Left lung (tissue), 10 donors: ENCODE measurements around the gene EPM2AIP1. TPM values are rescaled to one million over a fixed set of nuclear protein-coding genes. Genes with fewer than 3 reads are reported as not detected.
A peak's percentile ranks its signal among the peaks of the same experiment; 100 is the strongest.
"Not testable (repeated sequence)": the region's sequence is repeated elsewhere in the genome, so short reads cannot be mapped to it uniquely, and the experiment has no call there.

Source experiments
- ATAC-seq: fragments of 200-7000 bp; cut with Tn5 transposase; one replicate; pipeline ENCODE4 v1.9.1; 2020; ENCODE audit warnings: moderate library complexity
- DNase-seq, 4 donors: peaks; one replicate each; pipeline ENCODE4 v3.0.0-alpha.2; 2013 to 2020
- H3K27ac ChIP-seq, 2 donors: fragments of 200-600 bp; sonication (generic) in 1 of 2; one replicate each; pipeline versions ENCODE4 v1.5.0 to v1.8.0; 2020 to 2021
- H3K27me3 ChIP-seq, 2 donors: fragments of 200-600 bp; sonication (generic) in 1 of 2; one replicate each; pipeline versions ENCODE4 v1.5.0 to v1.8.0; 2020 to 2021
- H3K36me3 ChIP-seq, 2 donors: fragments of 200-600 bp; sonication (generic) in 1 of 2; one replicate each; pipeline versions ENCODE4 v1.5.0 to v1.8.0; 2020 to 2021
- H3K4me1 ChIP-seq, 2 donors: fragments of 200-600 bp; one replicate each; pipeline ENCODE4 v1.8.0; 2021
- H3K4me3 ChIP-seq, 2 donors: fragments of 200-600 bp; sonication (generic) in 1 of 2; one replicate each; pipeline versions ENCODE4 v1.5.0 to v1.8.0; 2020 to 2021; ENCODE audit warnings: mild to moderate bottlenecking in 1 of 2
- H3K9me3 ChIP-seq, 2 donors: fragments of 200-600 bp; sonication (generic) in 1 of 2; one replicate each; pipeline versions ENCODE4 v1.5.0 to v1.8.0; 2020 to 2021
- intact Hi-C, 2 donors: fragments of 100-400 bp; cut with DNase I; formaldehyde crosslinking; loops; one replicate each; pipeline versions ENCODE4 v1.11.2 to v1.14.2; 2022
- polyA plus RNA-seq, 6 donors: library from polyadenylated mRNA; unstranded; fragments of 120-200 nt; gene quantifications; one replicate each; pipeline ENCODE4 v1.2.1, GENCODE V29; 2013; ENCODE audit not compliant: insufficient read length in 6 of 6
- total RNA-seq, 2 donors: library from RNA; stranded (reverse); fragmentation: NEBNext Ultra II Directional; extraction: Animal tissue kit (Norgen Biotek cat#: 25700); gene quantifications; one replicate each; pipeline ENCODE4 v1.2.1, GENCODE V29; 2021
- TF ChIP-seq, protein P1 (sequence below), 2 donors: fragments of 200-600 bp; sonication (generic) in 1 of 2; IDR thresholded peaks; one replicate each; pipeline versions ENCODE4 v1.5.0 to v1.8.0; 2021; ENCODE audit warnings: antibody characterized with exemption in 2 of 2
- donor health status: DM: no; HTN: yes; CAD: no.
- donor health status: DM: no; HTN: no; CAD: no.

Gene EPM2AIP1
- total and polyA plus RNA-seq, 8 donors: 16.5 to 62.1 (median 57.6) TPM

DNA sequence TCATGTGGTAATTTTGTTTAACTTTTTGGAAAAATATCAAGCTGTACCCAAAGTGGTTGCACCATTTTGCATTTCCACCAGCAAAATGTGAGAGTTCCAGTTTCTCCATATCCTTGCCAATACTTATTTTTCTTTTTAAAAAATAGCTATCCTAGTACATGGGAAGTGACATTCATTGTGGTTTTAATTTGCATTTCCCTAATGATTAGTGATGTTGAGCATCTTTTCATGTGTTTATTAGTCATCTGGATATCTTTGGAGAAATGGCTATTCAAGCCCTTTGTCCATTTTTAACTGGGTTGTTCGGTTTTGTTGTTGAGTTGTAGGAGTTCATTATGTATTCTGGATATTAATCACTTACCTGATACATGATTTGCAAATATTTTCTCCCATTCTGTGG is 28.6 kb downstream of the EPM2AIP1 start:
- intact Hi-C loops: loop anchor here in 1 of 2 donors (10.0 kb wide), 1 partner anchor 230 kb away; no protein-coding TSS in a partner anchor
- Histone ChIP-seq H3K36me3 (no peaks in the 10 kb centered on the region), H3K27ac (no peak overlapping the region), H3K27me3 (no peaks in the 10 kb centered on the region), H3K4me3 (no peak overlapping the region), H3K4me1 (peaks cover 0 to 9% of the 10 kb centered on the region in 2 donors), H3K9me3 (no peaks in the 10 kb centered on the region)
- TF ChIP-seq, protein P1, sequence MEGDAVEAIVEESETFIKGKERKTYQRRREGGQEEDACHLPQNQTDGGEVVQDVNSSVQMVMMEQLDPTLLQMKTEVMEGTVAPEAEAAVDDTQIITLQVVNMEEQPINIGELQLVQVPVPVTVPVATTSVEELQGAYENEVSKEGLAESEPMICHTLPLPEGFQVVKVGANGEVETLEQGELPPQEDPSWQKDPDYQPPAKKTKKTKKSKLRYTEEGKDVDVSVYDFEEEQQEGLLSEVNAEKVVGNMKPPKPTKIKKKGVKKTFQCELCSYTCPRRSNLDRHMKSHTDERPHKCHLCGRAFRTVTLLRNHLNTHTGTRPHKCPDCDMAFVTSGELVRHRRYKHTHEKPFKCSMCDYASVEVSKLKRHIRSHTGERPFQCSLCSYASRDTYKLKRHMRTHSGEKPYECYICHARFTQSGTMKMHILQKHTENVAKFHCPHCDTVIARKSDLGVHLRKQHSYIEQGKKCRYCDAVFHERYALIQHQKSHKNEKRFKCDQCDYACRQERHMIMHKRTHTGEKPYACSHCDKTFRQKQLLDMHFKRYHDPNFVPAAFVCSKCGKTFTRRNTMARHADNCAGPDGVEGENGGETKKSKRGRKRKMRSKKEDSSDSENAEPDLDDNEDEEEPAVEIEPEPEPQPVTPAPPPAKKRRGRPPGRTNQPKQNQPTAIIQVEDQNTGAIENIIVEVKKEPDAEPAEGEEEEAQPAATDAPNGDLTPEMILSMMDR (IDR thresholded peaks at IDR 0.05): no peak
- DNase-seq (no peak), ATAC-seq (no peak)

GRCh38 chr3:36963008-36963407 is 29.9 kb downstream of the EPM2AIP1 start:
- H3K27ac ChIP-seq, DNase-seq, H3K9me3 ChIP-seq, ATAC-seq, H3K27me3 ChIP-seq, H3K36me3 ChIP-seq, H3K4me3 ChIP-seq: not testable (repeated sequence)
- peaks cover 0 to 15% of the 10 kb centered on the region in 2 donors for H3K4me1 ChIP-seq
- intact Hi-C loops: loop anchor here in 1 of 2 donors (10.0 kb wide), 1 partner anchor 228 kb away; no protein-coding TSS in a partner anchor

GRCh38 chr3:36960502-36960901 is 32.4 kb downstream of the EPM2AIP1 start:
- H3K4me1 ChIP-seq: peaks cover 0 to 21% of the 10 kb centered on the region in 2 donors
- intact Hi-C loops: loop anchor here in 1 of 2 donors (10.0 kb wide), 1 partner anchor 226 kb away; no protein-coding TSS in a partner anchor
- DNase-seq: no peak
- H3K9me3 ChIP-seq: no peaks in the 10 kb centered on the region
- TF ChIP-seq, protein P1 (IDR thresholded peaks at IDR 0.05): no peak
- no peaks in the 10 kb centered on the region for H3K27me3 ChIP-seq
- H3K36me3 ChIP-seq: no peaks in the 10 kb centered on the region
- H3K27ac ChIP-seq: no peak overlapping the region
- no peak overlapping the region for H3K4me3 ChIP-seq
- ATAC-seq: no peak

GRCh38 chr3:36959821-36960220 is 33.1 kb downstream of the EPM2AIP1 start:
- intact Hi-C loops: loop anchor here in 1 of 2 donors (10.0 kb wide), 1 partner anchor 225 kb away; no protein-coding TSS in a partner anchor
- DNase-seq (no peak), ATAC-seq (peak; percentile 10)
- H3K4me1 ChIP-seq: peaks cover 0 to 18% of the 10 kb centered on the region in 2 donors
- H3K9me3 ChIP-seq: no peaks in the 10 kb centered on the region
- H3K36me3 ChIP-seq: no peaks in the 10 kb centered on the region
- H3K4me3 ChIP-seq: no peak overlapping the region
- H3K27me3 ChIP-seq: no peaks in the 10 kb centered on the region
- TF ChIP-seq, protein P1 (IDR thresholded peaks at IDR 0.05): no peak
- H3K27ac ChIP-seq: no peak overlapping the region

- intact Hi-C loops: no loop called here
- ATAC-seq (no peak), DNase-seq (no peak)
- H3K27me3 ChIP-seq: no peaks in the 10 kb centered on the region
- H3K4me3 ChIP-seq: no peak overlapping the region
- H3K4me1 ChIP-seq: peaks cover 0 to 15% of the 10 kb centered on the region in 2 donors
- H3K9me3 ChIP-seq: no peaks in the 10 kb centered on the region
- TF ChIP-seq, protein P1 (IDR thresholded peaks at IDR 0.05): no peak
- peak overlapping the region in 1 of 2 donors; percentile 55 for H3K27ac ChIP-seq
- H3K36me3 ChIP-seq: no peaks in the 10 kb centered on the region
Observed at GRCh38 chr3:36957862-36958686, 34.9 kb downstream of the EPM2AIP1 start.
